GM19463 (cell line): ENCODE measurements around the gene RNF26.

ENCODE experiments used
- ATAC-seq: cut with Tn5 transposase; IDR thresholded peaks from one replicate; pipeline ENCODE4 v1.9.1; 2021; ENCODE audit warnings: mild to moderate bottlenecking, moderate library complexity; ENCODE audit not compliant: unreplicated experiment

The RNF26 gene

DNA sequence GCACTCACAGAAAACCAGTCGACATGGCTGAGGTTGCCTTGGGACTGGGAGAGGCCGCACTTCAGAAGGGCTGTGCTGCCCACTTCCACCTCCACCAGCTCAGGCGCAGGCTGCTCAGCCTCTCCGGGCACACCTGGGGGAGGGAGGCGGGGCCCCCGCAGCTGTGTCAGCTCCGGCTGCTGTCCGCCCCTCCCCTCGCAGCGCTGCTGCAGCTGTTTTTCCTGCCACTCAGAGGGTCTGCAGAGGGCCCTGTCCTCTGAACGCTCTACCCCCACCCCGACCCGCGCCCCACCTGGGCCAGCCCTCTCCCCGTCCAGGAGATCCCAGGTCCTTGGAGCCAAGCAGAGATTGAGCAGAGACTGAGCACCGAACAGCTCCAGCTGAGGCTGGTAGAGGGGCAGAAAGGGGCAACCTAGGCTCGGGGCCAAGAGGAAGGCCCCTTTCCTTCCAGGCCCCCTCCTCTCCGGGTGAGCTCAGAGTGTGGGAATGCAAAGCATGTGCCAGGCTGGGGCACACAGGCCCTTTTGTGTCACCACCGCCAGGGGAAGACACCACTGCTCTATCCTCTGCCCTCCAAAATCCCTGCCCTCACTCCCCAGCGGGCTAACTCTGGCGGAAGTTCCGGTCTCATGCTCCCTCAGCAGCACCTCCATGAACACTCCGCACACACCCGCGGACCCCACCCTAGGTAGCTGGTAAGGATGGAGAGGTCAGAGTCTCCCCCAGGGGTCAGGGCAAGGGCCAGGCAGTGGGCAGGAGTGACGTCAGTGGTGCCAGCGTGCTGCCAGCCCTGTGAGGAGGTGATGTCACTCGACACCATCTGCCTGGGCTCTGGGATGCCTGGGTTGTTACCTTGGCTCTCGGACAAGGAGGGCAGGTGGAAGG is 19.0 kb upstream of the RNF26 start:
- ATAC-seq, result no peak

GRCh38 chr11:119316016-119316728 is 18.2 kb upstream of the RNF26 start:
- ATAC-seq, result no peak

- no peak for ATAC-seq
These were observed 17.4 kb upstream of the RNF26 start, which contains the start of gene MCAM for GRCh38 chr11:119316729-119317591. MCAM (minus strand) TSS chr11:119317130; CDS start chr11:119317101, 29 bp downstream.

- no peak for ATAC-seq
These were observed 16.6 kb upstream of the RNF26 start for GRCh38 chr11:119317592-119318239.

GRCh38 chr11:119318240-119319135 is 15.8 kb upstream of the RNF26 start:
- ATAC-seq, result no peak

- no peak for ATAC-seq
These were observed 15.1 kb upstream of the RNF26 start for GRCh38 chr11:119319136-119319699.

DNA sequence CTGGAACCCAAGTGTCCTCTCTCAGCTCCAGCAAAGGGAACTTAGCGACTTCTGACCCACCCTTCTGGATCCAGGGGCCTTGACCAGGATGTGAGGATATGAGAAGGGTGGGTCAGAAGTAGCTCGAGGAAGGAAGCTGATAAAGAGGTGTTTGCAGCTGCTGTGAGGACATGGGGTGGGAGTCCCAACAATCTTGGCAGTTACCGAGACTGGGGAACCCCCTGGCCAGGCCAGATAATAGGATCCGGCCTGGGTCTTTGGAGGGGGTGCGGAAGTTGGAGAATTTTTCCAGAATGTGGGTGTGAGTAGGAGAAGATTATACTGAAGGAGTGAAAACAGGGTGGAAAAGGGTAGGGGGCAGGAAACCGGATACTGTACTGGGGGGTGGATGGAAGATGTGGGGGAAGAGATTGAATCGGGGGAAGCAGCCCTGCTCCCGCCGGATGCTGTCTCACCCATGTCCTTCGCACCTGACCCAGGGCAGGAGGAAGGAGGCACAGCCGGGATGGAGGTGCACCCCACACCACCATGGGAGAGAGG is 14.6 kb upstream of the RNF26 start:
- ATAC-seq, result no peak

GRCh38 chr11:119320240-119320775 is 14.0 kb upstream of the RNF26 start:
- ATAC-seq, result no peak

- peak; percentile 46 for ATAC-seq
These were observed 13.4 kb upstream of the RNF26 start for GRCh38 chr11:119320776-119321524.

- ATAC-seq, result no peak
These were observed 12.0 kb upstream of the RNF26 start for GRCh38 chr11:119322360-119322739.

GRCh38 chr11:119322921-119323531 is 11.3 kb upstream of the RNF26 start:
- ATAC-seq, result no peak

DNA sequence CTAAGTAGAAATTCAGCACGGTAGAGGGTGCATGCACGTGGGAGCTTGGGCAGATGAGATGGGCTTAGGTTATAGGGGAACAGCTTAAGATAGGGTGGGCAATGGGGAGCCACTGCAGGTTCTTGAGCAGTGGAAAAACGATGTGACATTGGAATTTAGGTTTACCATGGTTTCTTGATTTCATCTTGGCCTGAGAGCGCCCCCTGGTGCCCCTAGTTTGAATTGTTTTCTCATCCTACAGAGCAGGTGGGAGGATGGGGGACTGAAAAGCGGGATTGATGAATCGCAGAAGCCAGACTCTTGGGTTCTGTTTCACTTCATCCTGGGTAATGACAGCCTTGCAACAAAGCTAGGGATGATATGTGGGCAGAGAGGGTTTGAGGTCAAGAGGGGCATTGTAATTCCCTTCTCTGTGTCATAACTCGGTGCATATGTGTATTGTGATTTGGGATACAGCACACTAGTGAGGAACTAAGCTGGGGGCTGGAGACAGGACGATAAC is 10.7 kb upstream of the RNF26 start:
- ATAC-seq, result no peak

DNA sequence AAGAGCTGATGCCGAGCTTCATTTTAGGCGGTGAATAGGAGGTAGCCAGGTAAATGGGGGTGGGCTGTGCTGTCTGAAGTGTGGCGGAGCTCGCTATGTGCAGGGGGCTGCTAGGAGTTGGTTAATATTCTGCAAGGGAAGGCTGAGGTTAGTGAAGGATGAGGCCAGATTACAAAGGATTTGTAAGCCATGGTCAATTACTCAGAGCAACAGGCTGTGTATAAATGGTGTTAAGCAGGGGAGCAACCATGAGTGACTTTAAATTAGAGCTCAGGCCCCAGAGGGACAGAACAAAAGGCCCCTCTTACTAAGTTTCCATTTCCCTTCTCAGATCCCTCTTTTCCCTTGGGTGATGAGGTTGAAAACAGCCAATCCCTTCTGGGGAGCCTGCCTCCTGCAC is 10.1 kb upstream of the RNF26 start:
- ATAC-seq, result no peak

DNA sequence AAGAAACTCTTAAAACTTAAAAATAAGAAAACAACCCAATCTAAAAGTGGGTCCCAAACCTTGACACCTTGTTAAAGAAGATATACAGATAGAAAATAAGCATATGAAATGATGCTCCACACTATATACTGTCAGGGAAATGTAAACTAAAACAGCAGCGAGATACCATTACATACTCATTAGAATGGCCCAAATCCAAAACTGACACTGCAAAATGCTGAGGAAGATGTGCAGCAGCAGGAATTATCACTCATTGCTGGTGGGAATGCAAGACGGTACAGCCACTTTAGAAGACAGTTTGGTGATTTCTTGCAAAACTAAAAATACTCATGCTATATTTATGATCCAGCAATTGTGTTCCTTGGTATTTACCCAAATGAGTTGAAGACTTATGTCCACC is 5.0 kb upstream of the RNF26 start:
- ATAC-seq, result no peak

GRCh38 chr11:119330237-119330636 is 4.1 kb upstream of the RNF26 start:
- no peak for ATAC-seq

GRCh38 chr11:119332111-119332765 is 2.1 kb upstream of the RNF26 start:
- ATAC-seq, result no peak

DNA sequence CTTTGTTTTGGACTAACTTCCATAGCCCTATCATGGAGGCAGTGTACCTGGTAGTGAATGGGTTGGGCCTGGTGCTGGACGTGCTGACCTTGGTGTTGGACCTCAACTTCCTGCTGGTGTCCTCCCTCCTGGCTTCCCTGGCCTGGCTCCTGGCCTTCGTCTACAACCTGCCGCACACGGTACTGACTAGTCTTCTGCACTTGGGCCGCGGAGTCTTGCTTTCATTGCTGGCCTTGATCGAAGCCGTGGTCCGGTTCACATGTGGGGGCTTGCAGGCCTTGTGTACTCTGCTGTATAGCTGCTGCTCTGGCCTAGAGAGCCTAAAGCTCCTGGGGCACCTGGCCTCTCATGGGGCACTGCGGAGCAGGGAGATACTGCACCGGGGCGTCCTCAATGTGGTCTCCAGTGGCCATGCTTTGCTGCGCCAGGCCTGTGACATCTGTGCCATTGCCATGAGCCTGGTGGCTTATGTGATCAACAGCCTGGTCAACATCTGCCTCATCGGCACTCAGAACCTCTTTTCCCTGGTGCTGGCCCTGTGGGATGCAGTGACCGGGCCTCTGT is 846 bp downstream of the RNF26 start:
- no peak for ATAC-seq
